GM21786 (cell line): ENCODE results near the gene SECISBP2L.

ENCODE experiments used
- ATAC-seq: cut with Tn5 transposase; IDR thresholded peaks from one replicate; pipeline ENCODE4 v1.9.1; 2021; ENCODE audit not compliant: unreplicated experiment

Gene SECISBP2L

GRCh38 chr15:48966595-48967301 lies 79.5 kb downstream of the SECISBP2L start:
- ATAC-seq = peak; percentile 67

DNA sequence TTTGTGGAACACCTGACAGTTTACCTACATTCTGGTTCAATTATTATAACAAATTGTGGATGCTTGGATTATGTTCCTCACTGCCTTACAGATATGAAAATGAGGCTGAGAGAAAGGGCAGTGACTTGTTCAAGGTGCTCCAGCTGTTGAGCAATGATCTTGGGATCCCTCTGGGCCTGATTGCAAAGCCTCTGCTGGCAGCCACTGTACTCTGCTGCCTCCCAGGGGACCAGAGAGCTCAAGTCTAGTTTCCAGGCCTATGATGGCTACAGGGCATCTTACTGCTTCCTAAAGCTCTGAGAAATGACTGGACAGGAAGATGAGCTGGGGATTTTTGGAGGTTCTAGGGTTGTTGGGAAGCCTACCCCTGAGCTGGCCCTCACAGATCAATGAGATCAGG lies 80.3 kb downstream of the SECISBP2L start:
- ATAC-seq = peak; percentile 72

GRCh38 chr15:48964898-48965297 lies 81.3 kb downstream of the SECISBP2L start:
- ATAC-seq = no peak

GRCh38 chr15:48963524-48964113 lies 82.6 kb downstream of the SECISBP2L start, which contains the start of gene SHC4:
Gene SHC4 (minus strand): TSS chr15:48963919. CDS start chr15:48963015, 904 bp downstream.
- ATAC-seq = no peak

DNA sequence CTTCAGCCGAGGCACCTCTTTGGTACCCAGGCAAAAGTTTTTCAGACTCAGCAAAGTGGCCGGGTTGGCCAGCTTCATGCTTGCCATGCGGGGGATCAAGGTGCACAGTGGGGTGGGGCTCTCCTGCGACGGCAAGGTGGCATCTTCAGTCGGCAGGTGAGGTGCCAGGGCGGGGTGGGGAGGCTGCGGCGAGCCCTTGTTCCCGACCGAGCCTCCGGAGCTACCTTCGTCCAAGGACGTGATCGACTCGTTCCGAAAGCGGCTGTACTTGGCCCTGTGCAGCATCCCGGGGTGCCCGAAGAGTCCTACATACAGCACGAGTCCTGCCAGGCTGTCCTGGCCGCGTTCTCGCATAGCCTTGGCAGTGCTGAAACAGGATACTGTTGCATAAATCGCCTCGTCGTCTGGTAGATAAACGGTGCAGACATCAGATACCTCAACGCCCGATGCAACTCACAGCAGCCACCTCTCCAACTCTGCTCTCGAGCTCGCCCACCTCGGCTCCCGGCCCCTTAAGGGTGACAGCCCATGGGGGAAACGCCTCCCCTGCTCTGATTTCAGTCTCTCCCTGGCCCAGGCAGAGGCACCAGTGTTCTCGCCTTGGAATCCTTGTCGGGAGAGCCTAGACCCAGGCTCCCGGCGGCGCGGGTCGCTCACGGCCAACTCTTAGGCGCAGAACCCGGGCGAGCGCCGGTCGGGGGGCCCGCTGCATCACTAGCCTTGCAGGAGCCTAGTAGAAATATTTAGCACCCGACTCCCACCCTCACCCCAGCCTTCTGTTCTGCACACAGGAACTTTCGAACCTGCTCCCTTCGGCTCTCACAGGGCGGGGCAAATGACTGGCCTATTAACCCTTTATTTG lies 83.4 kb downstream of the SECISBP2L start:
- ATAC-seq = no peak

GRCh38 chr15:48955967-48956366 lies 90.3 kb downstream of the SECISBP2L start:
- ATAC-seq = no peak

- no peak for ATAC-seq
These were observed 90.9 kb downstream of the SECISBP2L start for GRCh38 chr15:48955370-48955769.

GRCh38 chr15:48954538-48954937 lies 91.7 kb downstream of the SECISBP2L start:
- ATAC-seq = no peak

- no peak for ATAC-seq
These were observed 99.4 kb downstream of the SECISBP2L start for GRCh38 chr15:48946840-48947187.

DNA sequence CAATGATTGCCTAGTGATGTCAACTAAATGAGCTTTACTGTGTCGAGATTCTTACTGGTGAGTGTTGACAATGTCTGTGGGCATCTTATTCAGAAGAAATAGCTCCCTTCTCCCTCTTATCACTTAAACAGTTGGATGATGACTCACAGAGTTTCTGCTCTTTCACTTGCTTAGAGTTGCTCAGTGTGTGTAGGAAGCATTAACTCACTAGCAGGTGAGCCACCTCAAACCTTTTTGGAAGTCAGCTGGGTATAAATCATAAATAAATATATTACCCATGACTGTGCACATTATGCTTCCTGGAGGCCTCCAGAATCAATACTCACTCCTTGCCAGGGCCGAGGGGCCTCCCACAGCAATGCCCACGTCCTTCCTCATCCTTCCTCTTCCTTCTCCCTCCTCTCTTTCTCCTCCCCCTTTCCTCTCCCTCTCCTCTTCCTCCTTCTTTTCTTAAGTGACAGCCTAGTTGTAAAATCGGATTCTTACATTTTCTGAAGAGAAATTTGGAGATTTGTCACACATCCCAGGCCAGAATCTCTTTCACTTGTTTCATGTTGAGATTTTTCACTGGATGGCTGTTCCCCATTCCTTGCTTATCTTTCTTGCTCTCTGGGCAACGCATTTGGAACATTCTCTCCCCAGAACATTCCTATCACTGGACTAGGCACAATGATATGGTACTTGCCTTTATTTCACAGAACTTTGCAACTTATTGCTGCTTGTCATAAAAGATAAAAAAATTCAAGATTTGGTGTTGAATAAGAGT lies 100.0 kb downstream of the SECISBP2L start:
- peak; percentile 45 for ATAC-seq

- ATAC-seq = no peak
These were observed 100.9 kb downstream of the SECISBP2L start for GRCh38 chr15:48945386-48945785.

DNA sequence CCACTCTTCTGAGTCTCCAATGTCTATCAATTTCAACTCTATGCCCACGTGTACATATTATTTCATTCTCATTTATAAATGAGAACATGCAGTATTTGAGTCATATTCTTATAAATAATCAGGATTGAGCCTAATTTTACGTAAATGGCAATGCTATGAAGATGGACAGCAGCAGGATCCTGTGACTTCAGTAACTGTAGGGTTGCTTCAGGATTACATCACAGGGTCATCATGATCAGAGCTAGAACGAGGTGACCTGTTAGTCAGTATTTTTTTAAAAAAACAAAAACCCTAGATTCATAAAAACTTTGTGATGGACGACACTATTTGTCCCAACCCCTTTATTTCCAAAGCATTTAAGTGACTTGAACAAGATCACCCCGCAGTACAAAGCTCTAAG lies 104.3 kb downstream of the SECISBP2L start:
- ATAC-seq = no peak

DNA sequence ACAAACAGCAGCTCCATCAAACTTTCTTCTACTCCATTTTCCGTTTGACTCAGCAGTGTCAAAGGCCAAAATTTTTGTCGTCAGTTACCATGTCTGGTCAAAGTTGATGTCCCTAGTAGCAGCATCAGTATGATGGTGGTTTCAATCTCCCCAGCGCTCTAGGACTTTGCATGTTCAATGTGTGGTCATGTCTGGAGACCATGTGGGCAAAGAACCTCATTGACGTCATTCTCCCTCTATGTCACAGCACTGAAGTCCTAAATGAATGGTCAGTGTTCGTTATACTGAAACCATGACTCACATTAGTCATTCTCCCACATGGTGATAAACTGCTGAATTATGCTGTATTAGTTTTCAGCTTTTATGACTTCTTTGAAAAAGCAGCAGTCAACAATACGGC lies 105.7 kb downstream of the SECISBP2L start:
- peak; percentile 94 for ATAC-seq

- no peak for ATAC-seq
These were observed 106.6 kb downstream of the SECISBP2L start for GRCh38 chr15:48939648-48940047.
